Activated gamma-delta T cell (primary cell): ENCODE results near the gene TLCD4.
"Not testable (repeated sequence)": the region's sequence is repeated elsewhere in the genome, so short reads cannot be mapped to it uniquely, and the experiment has no call there.

Experiments used
- DNase-seq: peaks from one replicate; lab custom pipeline; 2025; lab: John Stamatoyannopoulos, UW

The TLCD4 gene

DNA sequence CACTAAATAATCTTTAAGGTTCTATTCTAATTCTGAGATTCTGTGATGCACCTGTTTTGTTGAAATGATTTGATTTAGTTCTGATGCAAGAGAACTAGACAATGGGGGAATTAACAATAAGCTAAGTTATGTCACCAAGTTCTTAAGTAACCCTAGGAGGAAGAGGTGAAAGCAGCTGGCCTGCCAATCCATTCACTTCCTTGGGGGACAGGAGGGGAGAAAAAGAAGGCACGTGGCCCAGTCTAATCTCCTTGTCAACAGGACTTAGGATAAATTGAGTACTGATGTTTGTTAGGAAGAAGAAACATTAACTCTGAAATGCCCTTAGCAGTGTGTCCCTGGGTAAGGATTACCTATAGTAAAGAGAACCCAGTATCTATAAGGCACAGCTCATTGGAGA, 36.9 kb downstream of the TLCD4 start:
- DNase-seq: no peak

DNA sequence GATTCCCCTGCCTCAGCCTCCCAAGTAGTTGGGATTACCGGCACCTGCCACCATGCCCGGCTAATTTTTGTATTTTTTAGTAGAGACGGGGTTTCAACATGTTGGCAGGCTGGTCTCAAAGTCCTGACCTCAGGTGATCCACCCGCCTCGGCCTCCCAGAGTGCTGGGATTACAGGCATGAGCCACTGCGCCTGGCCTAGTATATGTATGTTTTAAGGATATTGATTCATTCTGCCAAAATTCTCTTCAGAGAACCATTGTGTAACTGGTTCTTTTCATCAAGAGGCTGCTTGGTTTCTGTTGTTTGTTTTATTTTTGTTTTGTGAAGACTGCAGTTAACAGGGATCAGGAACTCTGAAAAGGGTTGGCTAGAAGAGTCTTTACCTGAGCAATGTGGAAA, 48.4 kb downstream of the TLCD4 start:
- DNase-seq: not testable (repeated sequence)
